ENCODE measurements around the gene BPIFA1. TPM values are rescaled to one million over a fixed set of nuclear protein-coding genes. Genes with fewer than 3 reads are reported as not detected.

The BPIFA1 gene
- total RNA-seq, 6 donors from 2014 or later: 0.26 to 61.8 (median 2.6) TPM

Other genes with a start within 250 kb of the BPIFA1 start
- gene SUN5, start 231.6 kb upstream of the BPIFA1 start, total RNA-seq: not detected
- 1 to 10 TPM in 1 of 6 donors, under 1 TPM in 2, not detected in 3; 0.23 to 3.1 (median 0.27) TPM for gene BPIFB2, start 228.3 kb upstream of the BPIFA1 start, total RNA-seq
- not detected for gene BPIFB6, start 204.3 kb upstream of the BPIFA1 start, total RNA-seq
- not detected for gene BPIFB3, start 182.1 kb upstream of the BPIFA1 start, total RNA-seq
- gene BPIFB4, start 156.4 kb upstream of the BPIFA1 start, total RNA-seq: not detected
- not detected for gene BPIFA2, start 67.8 kb upstream of the BPIFA1 start, total RNA-seq
- gene BPIFA3, start 18.6 kb upstream of the BPIFA1 start, total RNA-seq: not detected
- 100 to 1,000 TPM in 2 of 6 donors, 10 to 100 TPM in 3, 1 to 10 TPM in 1; 4.8 to 323 (median 35.3) TPM for gene BPIFB1, start 47.2 kb downstream of the BPIFA1 start, total RNA-seq
- gene CDK5RAP1, start 165.5 kb downstream of the BPIFA1 start, total RNA-seq: 10 to 100 TPM; 19.1 to 33.7 (median 25.0) TPM
- 10 to 100 TPM in 3 of 6 donors, 1 to 10 TPM in 3; 8.2 to 23.4 (median 11.3) TPM for gene SNTA1, start 207.8 kb downstream of the BPIFA1 start, total RNA-seq